GM10248 (cell line): Measurements from ENCODE around the gene DPEP3.
"Not testable (repeated sequence)": the region's sequence is repeated elsewhere in the genome, so short reads cannot be mapped to it uniquely, and the experiment has no call there.

Source experiments
- CTCF ChIA-PET: fragments of 300-600 bp; sonication (Branson Sonifier 250); formaldehyde crosslinking; extraction: SDS; loops from one replicate; lab custom pipeline; 2021; ENCODE audit warnings: antibody characterized with exemption; lab: Yijun Ruan, JAX
- POLR2A ChIA-PET: fragments of 350-650 bp; sonication (Branson Sonifier 250); formaldehyde crosslinking; extraction: SDS; loops from one replicate; lab custom pipeline; 2020; ENCODE audit warnings: antibody characterized with exemption; lab: Yijun Ruan, JAX
- DNase-seq: peaks from one replicate; pipeline ENCODE4 v3.0.0; 2012; ENCODE audit errors: extremely low spot score
- CTCF ChIP-seq: IDR thresholded peaks from 2 replicates; pipeline ENCODE4 v1.5.1; 2012; ENCODE audit warnings: mild to moderate bottlenecking, low read depth; ENCODE audit errors: extremely low read depth, missing control alignments, control extremely low read depth

Gene DPEP3

GRCh38 chr16:68005211-68005610 lies 24.9 kb upstream of the DPEP3 start:
- POLR2A ChIA-PET = no interaction called here
- no peak for DNase-seq
- no peak for TF ChIP-seq CTCF
- CTCF ChIA-PET = interaction anchor here (1.0 to 4.5 kb wide), 3 partner anchors 9 to 18 kb away, joined by 5 to 12 read pairs (median 7); partner anchors contain the start of genes DDX28 and DUS2

GRCh38 chr16:68003031-68003430 lies 22.7 kb upstream of the DPEP3 start:
- CTCF ChIA-PET = interaction anchor here (1.0 to 4.5 kb wide), 9 partner anchors 9 to 61 kb away, joined by 4 to 12 read pairs (median 6); partner anchors contain the start of genes DDX28, DPEP2NB and DUS2
- POLR2A ChIA-PET = interaction anchor here (0.6 kb wide), 1 partner anchor 158 kb away, joined by 3 read pairs; no protein-coding TSS in a partner anchor
- no peak for DNase-seq
- no peak for TF ChIP-seq CTCF

GRCh38 chr16:68000450-68000849 lies 20.2 kb upstream of the DPEP3 start:
- no peak for DNase-seq
- TF ChIP-seq CTCF = no peak
- CTCF ChIA-PET = interaction anchor here (1.2 to 1.4 kb wide), 2 partner anchors 29 to 66 kb away, joined by 3 read pairs; no protein-coding TSS in a partner anchor
- POLR2A ChIA-PET = no interaction called here

GRCh38 chr16:67999985-68000384 lies 19.7 kb upstream of the DPEP3 start:
- ChIA-PET CTCF (interaction anchor here (1.2 to 1.4 kb wide), 3 partner anchors 30 to 74 kb away, joined by 3 read pairs; no protein-coding TSS in a partner anchor), POLR2A (no interaction called here)
- no peak for TF ChIP-seq CTCF
- no peak for DNase-seq

GRCh38 chr16:67998779-67999688 lies 18.7 kb upstream of the DPEP3 start, which contains the start of gene DPEP2:
TSS of gene DPEP2 (minus strand) at chr16:67999484. CDS start at chr16:67993212, 6,272 bp downstream.
- ChIA-PET POLR2A (interaction anchor here (0.6 kb wide), 2 partner anchors 24 to 29 kb away, joined by 4 to 7 read pairs; partner anchors contain the start of genes DDX28 and DUS2), CTCF (interaction anchor here (1.3 to 1.6 kb wide), 5 partner anchors 19 to 85 kb away, joined by 3 to 6 read pairs (median 3); no protein-coding TSS in a partner anchor)
- not testable (repeated sequence) for DNase-seq

GRCh38 chr16:67998231-67998778 lies 18.0 kb upstream of the DPEP3 start:
- POLR2A ChIA-PET = interaction anchor here (0.6 kb wide), 2 partner anchors 25 to 30 kb away, joined by 4 to 7 read pairs; partner anchors contain the start of genes DDX28 and DUS2
- CTCF ChIA-PET = interaction anchor here (1.3 to 1.6 kb wide), 4 partner anchors 20 to 86 kb away, joined by 3 to 6 read pairs (median 4); no protein-coding TSS in a partner anchor

GRCh38 chr16:67996666-67997065 lies 16.4 kb upstream of the DPEP3 start:
- ChIA-PET POLR2A (no interaction called here), CTCF (interaction anchor here (2.8 kb wide), 1 partner anchor 9 kb away, joined by 7 read pairs; no protein-coding TSS in a partner anchor)
- TF ChIP-seq CTCF = no peak
- no peak for DNase-seq

More at GRCh38 chr16:67998231-67998778, 18.0 kb upstream of the DPEP3 start:
- not testable (repeated sequence) for DNase-seq
